Measurements from ENCODE around the gene LAS1L. TPM values are rescaled to one million over a fixed set of nuclear protein-coding genes. Genes with fewer than 3 reads are reported as not detected.

LAS1L gene
- total RNA-seq, 4 donors from 2014 or later = 21.5 to 26.5 (median 22.8) TPM

DNA sequence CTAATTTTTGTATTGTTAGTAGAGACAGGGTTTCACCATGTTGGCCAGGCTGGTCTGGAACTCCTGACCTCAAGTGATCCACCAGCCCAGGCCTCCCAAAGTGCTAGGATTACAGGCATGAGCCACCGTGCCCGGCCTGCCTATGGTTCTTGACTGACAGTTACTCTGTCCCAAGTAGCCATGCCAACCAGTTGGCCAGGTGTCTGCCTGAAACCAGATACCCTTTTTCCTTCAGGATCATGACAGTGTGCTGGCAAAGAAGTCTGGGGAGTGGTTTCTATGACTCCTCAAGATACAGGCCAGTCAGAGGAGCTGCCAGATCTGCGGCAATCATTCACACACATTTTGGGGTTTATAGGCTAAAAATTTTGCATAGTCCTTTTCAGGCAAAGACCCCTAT lies 1.7 kb upstream of the LAS1L start:
- no peak overlapping the region for H3K27ac ChIP-seq (replicated peaks in 1 of 4)
- no peak for TF ChIP-seq CTCF (IDR thresholded peaks at IDR 0.05)
- no peak for TF ChIP-seq EP300 (IDR thresholded peaks at IDR 0.05)
- TF ChIP-seq POLR2AphosphoS5 (IDR thresholded peaks at IDR 0.05) = no peak
- no peak for TF ChIP-seq POLR2A (IDR thresholded peaks at IDR 0.05; ENCODE audit: low read depth)
- H3K4me3 ChIP-seq = no peak overlapping the region
- no peaks in the 10 kb centered on the region for H3K27me3 ChIP-seq
- peaks cover 0 to 9% (median 3%) of the 10 kb centered on the region in 4 donors for H3K36me3 ChIP-seq
- H3K9me3 ChIP-seq = no peaks in the 10 kb centered on the region
- peaks cover 8 to 20% (median 17%) of the 10 kb centered on the region in 4 donors for H3K4me1 ChIP-seq
- no peak for DNase-seq (ENCODE audit: extremely low spot score)
- intact Hi-C loops (cut with DNase I) = loop anchor here (10.0 kb wide), 1 partner anchor 1331 kb away; the partner anchor contains the start of gene AMER1
- WGBS = 100% methylated on average over 3 of the region's 3 CpGs

DNA sequence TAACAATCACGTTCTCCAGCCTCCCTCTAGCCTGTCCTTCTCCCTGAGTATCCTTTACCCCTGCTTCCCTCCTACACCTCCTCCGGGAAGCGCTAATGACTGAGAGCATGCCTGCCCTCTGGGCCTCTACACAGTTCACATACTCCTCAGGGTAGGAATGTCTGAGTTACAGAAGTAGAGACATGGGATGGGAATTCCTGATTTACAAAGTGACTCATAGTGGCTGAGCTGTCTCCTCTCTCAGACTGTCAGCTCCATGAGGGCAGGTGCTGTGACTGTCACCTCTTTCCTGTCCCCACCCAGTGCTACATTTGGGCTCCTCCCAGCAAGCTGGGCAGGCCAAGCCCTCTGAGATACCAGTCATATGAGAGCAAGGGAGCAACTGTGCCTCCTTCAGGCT lies 2.6 kb downstream of the LAS1L start:
- H3K9me3 ChIP-seq = no peaks in the 10 kb centered on the region
- H3K4me3 ChIP-seq = no peak overlapping the region
- peaks cover 11 to 20% (median 17%) of the 10 kb centered on the region in 4 donors for H3K4me1 ChIP-seq
- H3K36me3 ChIP-seq = peaks cover 0 to 45% (median 32%) of the 10 kb centered on the region in 4 donors
- no peak overlapping the region for H3K27ac ChIP-seq (replicated peaks in 1 of 4)
- DNase-seq (ENCODE audit: extremely low spot score) = no peak
- WGBS = 80% methylated on average over 3 of the region's 3 CpGs
- intact Hi-C loops (cut with DNase I) = loop anchor here (10.0 kb wide), 1 partner anchor 1327 kb away; the partner anchor contains the start of gene AMER1
- no peak for TF ChIP-seq POLR2A (IDR thresholded peaks at IDR 0.05; ENCODE audit: low read depth)
- H3K27me3 ChIP-seq = no peaks in the 10 kb centered on the region

- Histone ChIP-seq H3K27ac (replicated peaks in 1 of 4) (no peak overlapping the region), H3K36me3 (peaks cover 3 to 74% (median 52%) of the 10 kb centered on the region in 4 donors), H3K27me3 (no peaks in the 10 kb centered on the region), H3K9me3 (no peaks in the 10 kb centered on the region), H3K4me1 (peaks cover 11 to 12% (median 12%) of the 10 kb centered on the region in 4 donors), H3K4me3 (no peak overlapping the region)
- WGBS = 37% methylated on average over 9 of the region's 9 CpGs
- intact Hi-C loops (cut with DNase I) = no loop called here
- no peak for TF ChIP-seq EP300 (IDR thresholded peaks at IDR 0.05)
- peak; percentile 82 to 96 (median 94) for TF ChIP-seq CTCF (IDR thresholded peaks at IDR 0.05)
- DNase-seq (ENCODE audit: extremely low spot score) = no peak
Observed at GRCh38 chrX:65528705-65529340, 5.8 kb downstream of the LAS1L start.

GRCh38 chrX:65528293-65528692 lies 6.3 kb downstream of the LAS1L start:
- H3K27me3 ChIP-seq = no peaks in the 10 kb centered on the region
- DNase-seq (ENCODE audit: extremely low spot score) = no peak
- H3K9me3 ChIP-seq = no peaks in the 10 kb centered on the region
- no peak overlapping the region for H3K27ac ChIP-seq (replicated peaks in 1 of 4)
- intact Hi-C loops (cut with DNase I) = no loop called here
- H3K4me1 ChIP-seq = peaks cover 6 to 7% (median 7%) of the 10 kb centered on the region in 4 donors
- peaks cover 8 to 79% (median 57%) of the 10 kb centered on the region in 4 donors for H3K36me3 ChIP-seq
- H3K4me3 ChIP-seq = no peak overlapping the region
- TF ChIP-seq CTCF (IDR thresholded peaks at IDR 0.05) = no peak
- TF ChIP-seq POLR2A (IDR thresholded peaks at IDR 0.05; ENCODE audit: low read depth) = no peak
- TF ChIP-seq POLR2AphosphoS5 (IDR thresholded peaks at IDR 0.05) = no peak
- TF ChIP-seq EP300 (IDR thresholded peaks at IDR 0.05) = no peak
- 59% methylated on average over 3 of the region's 3 CpGs for WGBS

- Histone ChIP-seq H3K27me3 (no peaks in the 10 kb centered on the region), H3K36me3 (peaks cover 16 to 88% (median 67%) of the 10 kb centered on the region in 4 donors), H3K9me3 (no peaks in the 10 kb centered on the region), H3K27ac (replicated peaks in 1 of 4) (no peak overlapping the region), H3K4me1 (peaks cover 0 to 3% (median 0%) of the 10 kb centered on the region in 4 donors), H3K4me3 (no peak overlapping the region)
- WGBS = 85% methylated on average over 9 of the region's 9 CpGs
- intact Hi-C loops (cut with DNase I) = no loop called here
- TF ChIP-seq POLR2A (IDR thresholded peaks at IDR 0.05; ENCODE audit: low read depth) (no peak), POLR2AphosphoS5 (IDR thresholded peaks at IDR 0.05) (no peak), EP300 (IDR thresholded peaks at IDR 0.05) (no peak), CTCF (IDR thresholded peaks at IDR 0.05) (no peak)
- DNase-seq (ENCODE audit: extremely low spot score) = no peak
Observed at GRCh38 chrX:65524139-65524538, 10.4 kb downstream of the LAS1L start.
